H1 (cell line): ENCODE results near the gene CCDC192. TPM values are rescaled to one million over a fixed set of nuclear protein-coding genes. Genes with fewer than 3 reads are reported as not detected.
A peak's percentile ranks its signal among the peaks of the same experiment; 100 is the strongest.

Experiments
- CTCF ChIA-PET: fragments of 300-600 bp; sonication (Branson Sonifier 250); formaldehyde crosslinking; loops from one replicate; lab custom pipeline; 2021; ENCODE audit not compliant: partially characterized antibody; lab: Charles Lee
- POLR2A ChIA-PET: fragments of 300-600 bp; sonication (Branson Sonifier 250); formaldehyde crosslinking; loops from one replicate; lab custom pipeline; 2021; ENCODE audit warnings: inconsistent platforms; ENCODE audit not compliant: partially characterized antibody; lab: Charles Lee
- DNase-seq, 2 experiments: peaks; one replicate each; pipeline versions ENCODE4 v3.0.0 to v3.0.0-alpha.2; 2010 to 2022; ENCODE audit warnings: low spot score in 2 of 2, low read depth in 1 of 2, mixed read lengths in 1 of 2
- FAIRE-seq: peaks from 2 replicates; lab custom pipeline; 2011; peaks lifted over from hg19 to GRCh38; lab: Jason Lieb, UNC
- H2AFZ ChIP-seq: 2 replicates; pipeline ENCODE4 v1.8.1; 2012; ENCODE audit warnings: low read length, inconsistent platforms
- H2AK5ac ChIP-seq: 2 replicates; pipeline ENCODE4 v1.6.1; 2013; ENCODE audit warnings: low read depth, low read length
- H2BK120ac ChIP-seq: replicated peaks from 2 replicates; pipeline ENCODE3; 2013; ENCODE audit warnings: low read depth, low read length, inconsistent platforms
- H2BK12ac ChIP-seq: 2 replicates; pipeline ENCODE4 v1.6.1; 2013; ENCODE audit warnings: low read depth, low read length
- H2BK15ac ChIP-seq: 2 replicates; pipeline ENCODE4 v1.6.1; 2013; ENCODE audit warnings: low read length
- H2BK20ac ChIP-seq: 2 replicates; pipeline ENCODE4 v1.6.1; 2013; ENCODE audit warnings: low read length
- H2BK5ac ChIP-seq: 2 replicates; pipeline ENCODE4 v1.6.1; 2013; ENCODE audit warnings: low read depth, low read length
- H3K14ac ChIP-seq: 2 replicates; pipeline ENCODE4 v1.6.1; 2013; ENCODE audit warnings: inconsistent platforms; ENCODE audit not compliant: insufficient read length
- H3K18ac ChIP-seq: 2 replicates; pipeline ENCODE4 v1.6.1; 2013; ENCODE audit warnings: low read length; ENCODE audit errors: extremely low read depth
- H3K23ac ChIP-seq: 2 replicates; pipeline ENCODE4 v1.6.1; 2013; ENCODE audit warnings: inconsistent platforms; ENCODE audit not compliant: insufficient read length
- H3K23me2 ChIP-seq: 2 replicates; pipeline ENCODE4 v1.6.1; 2013; ENCODE audit warnings: low read depth, low read length
- H3K27ac ChIP-seq: 2 replicates; pipeline ENCODE4 v1.6.1; 2011; ENCODE audit warnings: low read depth, low read length, inconsistent platforms
- H3K27me3 ChIP-seq, 4 experiments: replicated peaks in 1 of 4; 1 replicate in 1 of 4; 2 replicates in 3 of 4; pipeline versions ENCODE4 v1.6.1 to v1.8.1; 2011 to 2013; ENCODE audit warnings: low read length in 3 of 4, mild to moderate bottlenecking in 3 of 4, inconsistent platforms in 2 of 4, mixed read lengths in 2 of 4, moderate library complexity in 1 of 4; ENCODE audit not compliant: control insufficient read depth in 3 of 4, insufficient read depth in 3 of 4; ENCODE audit errors: extremely low read depth in 1 of 4
- H3K36me3 ChIP-seq, 4 experiments: 2 replicates each; pipeline versions ENCODE4 v1.6.1 to v1.8.1; 2011 to 2013; ENCODE audit warnings: mild to moderate bottlenecking in 4 of 4, low read length in 3 of 4, moderate library complexity in 2 of 4, control low read depth in 1 of 4, inconsistent platforms in 1 of 4; ENCODE audit not compliant: insufficient read depth in 4 of 4, control insufficient read depth in 2 of 4
- H3K4ac ChIP-seq: replicated peaks from 2 replicates; pipeline ENCODE3; 2013; ENCODE audit warnings: low read length, low read depth, mixed read lengths, inconsistent platforms; ENCODE audit not compliant: insufficient read length
- H3K4me1 ChIP-seq, 4 experiments: replicated peaks in 1 of 4; 1 replicate in 1 of 4; 2 replicates in 3 of 4; pipeline versions ENCODE4 v1.6.1 to v1.8.1; 2011 to 2013; ENCODE audit warnings: low read length in 3 of 4, inconsistent platforms in 2 of 4, mixed read lengths in 1 of 4; ENCODE audit not compliant: insufficient read depth in 4 of 4, control insufficient read depth in 3 of 4
- H3K4me2 ChIP-seq, 2 experiments: 2 replicates each; pipeline versions ENCODE4 v1.6.1 to v1.8.1; 2011 to 2013; ENCODE audit warnings: low read depth in 2 of 2, low read length in 2 of 2, control low read depth in 1 of 2, inconsistent platforms in 1 of 2, mild to moderate bottlenecking in 1 of 2; ENCODE audit not compliant: insufficient read depth in 1 of 2
- H3K4me3 ChIP-seq, 4 experiments: fragments of 200-600, 300-600 bp in 1 of 4; sonication (generic), shearing (Covaris generic), sonication (Bioruptor Twin) in 1 of 4; 2 replicates each; pipeline versions ENCODE4 v1.5.1 to v1.8.1; 2011 to 2016; ENCODE audit warnings: low read length in 4 of 4, low read depth in 3 of 4, control low read depth in 2 of 4, inconsistent platforms in 2 of 4, mild to moderate bottlenecking in 2 of 4, mixed read lengths in 1 of 4, moderate library complexity in 1 of 4; ENCODE audit not compliant: insufficient read depth in 2 of 4; ENCODE audit errors: extremely low read depth in 1 of 4
- H3K56ac ChIP-seq: replicated peaks from 2 replicates; pipeline ENCODE3; 2013; ENCODE audit warnings: low read depth, mild to moderate bottlenecking, mixed read lengths, low read length, inconsistent platforms; ENCODE audit not compliant: insufficient read length
- H3K79me1 ChIP-seq: 2 replicates; pipeline ENCODE4 v1.6.1; 2013; ENCODE audit warnings: low read depth, low read length, control low read depth
- H3K79me2 ChIP-seq, 2 experiments: 2 replicates each; pipeline versions ENCODE4 v1.6.1 to v1.8.1; 2012 to 2013; ENCODE audit warnings: low read length in 2 of 2, mild to moderate bottlenecking in 2 of 2, inconsistent platforms in 1 of 2; ENCODE audit not compliant: insufficient read depth in 2 of 2, control insufficient read depth in 1 of 2
- H3K9ac ChIP-seq, 4 experiments: replicated peaks in 1 of 4; 1 replicate in 1 of 4; 2 replicates in 3 of 4; pipeline versions ENCODE4 v1.6.1 to v1.8.1; 2011 to 2013; ENCODE audit warnings: low read depth in 3 of 4, low read length in 3 of 4, control low read depth in 2 of 4, mild to moderate bottlenecking in 2 of 4, moderate library complexity in 2 of 4, inconsistent platforms in 1 of 4; ENCODE audit errors: extremely low read depth in 1 of 4
- H3K9me3 ChIP-seq, 2 experiments: 2 replicates each; pipeline versions ENCODE4 v1.6.1 to v1.8.1; 2012 to 2013; ENCODE audit warnings: mild to moderate bottlenecking in 2 of 2, moderate library complexity in 2 of 2, control low read depth in 1 of 2, inconsistent platforms in 1 of 2, low read depth in 1 of 2, low read length in 1 of 2, mixed read lengths in 1 of 2; ENCODE audit not compliant: insufficient read depth in 2 of 2
- H4K20me1 ChIP-seq, 2 experiments: replicated peaks in 1 of 2; 2 replicates each; pipeline versions ENCODE3 to v1.8.1; 2011 to 2013; ENCODE audit warnings: inconsistent platforms in 2 of 2, low read length in 2 of 2, mild to moderate bottlenecking in 1 of 2; ENCODE audit not compliant: insufficient read depth in 2 of 2, control insufficient read depth in 1 of 2
- H4K5ac ChIP-seq: 2 replicates; pipeline ENCODE4 v1.6.1; 2013; ENCODE audit warnings: low read length, low read depth, mixed read lengths, inconsistent platforms; ENCODE audit not compliant: insufficient read length
- H4K8ac ChIP-seq: 2 replicates; pipeline ENCODE4 v1.8.0; 2013; ENCODE audit warnings: mild to moderate bottlenecking, moderate library complexity, low read length, inconsistent platforms; ENCODE audit not compliant: insufficient read depth; ENCODE audit errors: extremely low read depth
- H4K91ac ChIP-seq: replicated peaks from 2 replicates; pipeline ENCODE3; 2013; ENCODE audit warnings: low read length, mixed read lengths, inconsistent platforms; ENCODE audit not compliant: insufficient read length
- CEBPB ChIP-seq: IDR thresholded peaks from 2 replicates; pipeline ENCODE4 v1.6.1; 2012; ENCODE audit warnings: low read depth, low read length
- CREB1 ChIP-seq: IDR thresholded peaks from 2 replicates; pipeline ENCODE4 v1.6.1; 2012; ENCODE audit warnings: inconsistent platforms
- GABPA ChIP-seq: IDR thresholded peaks from 2 replicates; pipeline ENCODE4 v1.6.1; 2011; ENCODE audit warnings: mild to moderate bottlenecking, low read length, moderate library complexity, borderline replicate concordance; ENCODE audit not compliant: insufficient read depth
- KDM1A ChIP-seq: fragments of 200-600, 300-600 bp; sonication (generic); IDR thresholded peaks from 2 replicates; pipeline ENCODE4 v1.7.1; 2016; ENCODE audit warnings: mild to moderate bottlenecking, low read length, borderline replicate concordance
- RAD21 ChIP-seq, 2 experiments: IDR thresholded peaks in 1 of 2; conservative IDR thresholded peaks in 1 of 2; 2 replicates each; pipeline ENCODE4 v1.6.1; 2011; ENCODE audit warnings: low read depth in 2 of 2, low read length in 2 of 2, improper control_type of control experiment in 1 of 2, inconsistent platforms in 1 of 2, mild to moderate bottlenecking in 1 of 2, moderate library complexity in 1 of 2
- RFX5 ChIP-seq: IDR thresholded peaks from 2 replicates; pipeline ENCODE4 v1.6.1; 2011; ENCODE audit warnings: low read depth, low read length, improper control_type of control experiment, borderline replicate concordance
- WGBS, 2 experiments: shearing (Covaris generic) in 1 of 2; methylation state at CpG; one replicate each; pipeline versions ENCODE4 v1.1.6 to v1.1.7; 2013 to 2015; ENCODE audit warnings: low lambda C conversion rate in 2 of 2, mixed read lengths in 2 of 2, inconsistent platforms in 1 of 2, low coverage in 1 of 2, missing lambda C conversion rate in 1 of 2; ENCODE audit not compliant: insufficient replicate concordance in 2 of 2, insufficient coverage in 1 of 2, insufficient read length in 1 of 2; ENCODE audit errors: extremely low coverage in 1 of 2, missing lambda C conversion rate in 1 of 2; 5-methylcytosine and 5-hydroxymethylcytosine counted together
- polyA plus RNA-seq, 7 experiments: library from polyadenylated mRNA; depleted of rRNA in 3 of 7; stranded (reverse) in 5 of 7; unstranded in 2 of 7; fragments of >200 nt in 5 of 7; fragments of 200-250 nt in 2 of 7; gene quantifications; 1 replicate in 5 of 7; 2 replicates in 1 of 7; 4 replicates in 1 of 7; pipeline versions ENCODE4 v1.2.1 to v1.2.3, GENCODE V29; 2011 to 2013; ENCODE audit warnings: missing spikeins in 2 of 7, mixed read lengths in 2 of 7
- total RNA-seq: library from RNA; stranded (reverse); fragmentation: NEBNext Ultra II Directional; extraction: Animal tissue kit (Norgen Biotek cat#: 25700); gene quantifications from 2 replicates; pipeline ENCODE4 v1.2.1, GENCODE V29; 2021
- TF ChIP-seq, protein P1 (sequence below), 3 experiments: IDR thresholded peaks; 1 replicate in 2 of 3; 2 replicates in 1 of 3; pipeline versions ENCODE4 v1.5.1 to v1.6.1; 2011; ENCODE audit warnings: low read length in 3 of 3, mild to moderate bottlenecking in 3 of 3, inconsistent platforms in 2 of 3, low read depth in 1 of 3, moderate library complexity in 1 of 3; ENCODE audit not compliant: insufficient read depth in 1 of 3; ENCODE audit errors: control extremely low read depth in 1 of 3

CCDC192 gene
- total and polyA plus RNA-seq, 2 of the 8 experiments (the other 6 are each of a cell fraction or from before 2014, with no cell fraction given) = 0.61 TPM; not detected in 1

DNA sequence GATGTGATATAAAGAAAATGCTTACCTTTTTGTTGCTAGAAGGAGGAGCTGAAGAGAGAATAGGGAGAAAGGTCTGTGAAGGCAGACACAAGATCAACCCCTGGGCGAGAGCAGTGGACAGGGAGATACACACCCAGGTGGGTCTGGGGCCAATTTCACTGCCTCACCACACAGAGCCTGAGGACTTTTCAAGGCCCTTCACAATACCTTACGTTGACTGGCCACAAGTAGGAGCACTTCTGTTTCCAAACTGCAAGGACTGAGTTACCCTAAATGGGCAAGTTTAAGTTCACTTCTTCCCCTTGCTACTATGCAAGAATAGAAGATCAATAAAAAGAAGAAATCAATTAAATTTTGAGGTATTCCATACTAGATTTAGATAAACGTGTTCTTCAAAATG is 205.9 kb downstream of the CCDC192 start:
- Histone ChIP-seq H3K9ac (no peak overlapping the region), H2BK20ac (no peak overlapping the region), H3K27me3 (no peaks in the 10 kb centered on the region), H3K56ac (no peak overlapping the region), H2AFZ (no peak overlapping the region), H3K23me2 (no peaks in the 10 kb centered on the region), H2BK12ac (no peak overlapping the region), H3K36me3 (no peaks in the 10 kb centered on the region; a peak in 1 of 8 replicates), H2AK5ac (no peak overlapping the region), H4K20me1 (no peaks in the 10 kb centered on the region), H4K91ac (no peak overlapping the region), H4K8ac (no peak overlapping the region), H3K23ac (no peak overlapping the region), H3K79me2 (no peaks in the 10 kb centered on the region), H3K4me3 (no peak overlapping the region), H3K18ac (no peak overlapping the region), H3K9me3 (no peaks in the 10 kb centered on the region), H3K4me2 (no peak overlapping the region), H3K4ac (no peak overlapping the region), H4K5ac (no peak overlapping the region), H2BK15ac (no peak overlapping the region), H2BK5ac (no peak overlapping the region), H3K14ac (no peak overlapping the region), H3K79me1 (no peaks in the 10 kb centered on the region), H3K4me1 (no peaks in the 10 kb centered on the region), H3K27ac (no peak overlapping the region), H2BK120ac (no peak overlapping the region)
- POLR2A ChIA-PET = no interaction called here
- WGBS, 2 experiments = 11% methylated on average over 3 of the region's 3 CpGs; no CpG with 5 or more reads in 1 of the 2 experiments
- DNase-seq (peak in 1 of 2 experiments; percentile 13), FAIRE-seq (peak; percentile 48)
- CTCF ChIA-PET = interaction anchor here (0.7 to 3.2 kb wide), 17 partner anchors 10 to 525 kb away, joined by 3 to 23 read pairs (median 5); no protein-coding TSS in a partner anchor
- TF ChIP-seq RFX5 (no peak), KDM1A (no peak), CREB1 (peak; percentile 41; the same call in 1 of the 2 replicates), GABPA (no peak), RAD21 (IDR thresholded peaks at IDR 0.05 in 1 of 2, conservative IDR thresholded peaks at IDR 0.05 in 1 of 2; ENCODE audit: low read depth in 2 of 2, low read length in 2 of 2) (peak; percentile 69 to 72), CEBPB (no peak)
- TF ChIP-seq, protein P1, sequence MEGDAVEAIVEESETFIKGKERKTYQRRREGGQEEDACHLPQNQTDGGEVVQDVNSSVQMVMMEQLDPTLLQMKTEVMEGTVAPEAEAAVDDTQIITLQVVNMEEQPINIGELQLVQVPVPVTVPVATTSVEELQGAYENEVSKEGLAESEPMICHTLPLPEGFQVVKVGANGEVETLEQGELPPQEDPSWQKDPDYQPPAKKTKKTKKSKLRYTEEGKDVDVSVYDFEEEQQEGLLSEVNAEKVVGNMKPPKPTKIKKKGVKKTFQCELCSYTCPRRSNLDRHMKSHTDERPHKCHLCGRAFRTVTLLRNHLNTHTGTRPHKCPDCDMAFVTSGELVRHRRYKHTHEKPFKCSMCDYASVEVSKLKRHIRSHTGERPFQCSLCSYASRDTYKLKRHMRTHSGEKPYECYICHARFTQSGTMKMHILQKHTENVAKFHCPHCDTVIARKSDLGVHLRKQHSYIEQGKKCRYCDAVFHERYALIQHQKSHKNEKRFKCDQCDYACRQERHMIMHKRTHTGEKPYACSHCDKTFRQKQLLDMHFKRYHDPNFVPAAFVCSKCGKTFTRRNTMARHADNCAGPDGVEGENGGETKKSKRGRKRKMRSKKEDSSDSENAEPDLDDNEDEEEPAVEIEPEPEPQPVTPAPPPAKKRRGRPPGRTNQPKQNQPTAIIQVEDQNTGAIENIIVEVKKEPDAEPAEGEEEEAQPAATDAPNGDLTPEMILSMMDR (IDR thresholded peaks at IDR 0.05; ENCODE audit: control extremely low read depth in 1 of 3, insufficient read depth in 1 of 3, low read depth in 1 of 3, low read length in 3 of 3) = peak; percentile 39 to 85 (median 72)
